Nephron progenitor cell (in vitro differentiated cells): ENCODE results near the gene STS.
"Not testable (repeated sequence)": the region's sequence is repeated elsewhere in the genome, so short reads cannot be mapped to it uniquely, and the experiment has no call there.

Source experiments
- DNase-seq: peaks from one replicate; pipeline ENCODE4 v3.0.0; 2021
- H3K27ac Mint-ChIP-seq: 2 replicates; pipeline ENCODE4 v1.8.0; 2021; ENCODE audit warnings: mild to moderate bottlenecking, moderate library complexity, mixed read lengths
- H3K27me3 Mint-ChIP-seq: 2 replicates; pipeline ENCODE4 v1.8.0; 2021; ENCODE audit warnings: mild to moderate bottlenecking, low read depth, mixed read lengths; ENCODE audit not compliant: poor library complexity
- H3K36me3 Mint-ChIP-seq: 2 replicates; pipeline ENCODE4 v1.8.0; 2021; ENCODE audit warnings: low read depth, mixed read lengths
- H3K4me1 Mint-ChIP-seq: 2 replicates; pipeline ENCODE4 v1.8.0; 2021; ENCODE audit warnings: mixed read lengths
- H3K4me3 Mint-ChIP-seq: 2 replicates; pipeline ENCODE4 v1.8.0; 2021; ENCODE audit warnings: mild to moderate bottlenecking, moderate library complexity, mixed read lengths
- H3K9me3 Mint-ChIP-seq: 2 replicates; pipeline ENCODE4 v1.8.0; 2021; ENCODE audit warnings: mild to moderate bottlenecking, moderate library complexity, mixed read lengths
- CTCF ChIP-seq: fragments of 200-600 bp; sonication (generic); IDR thresholded peaks from 2 replicates; pipeline ENCODE4 v1.5.0; 2021; ENCODE audit warnings: antibody characterized with exemption

Gene STS

GRCh38 chrX:7168371-7168770, 20.9 kb downstream of the STS start:
- Mint-ChIP-seq H3K4me3 (no peak overlapping the region), H3K27me3 (no peaks in the 10 kb centered on the region), H3K36me3 (peaks cover 9% of the 10 kb centered on the region), H3K4me1 (peaks cover 2% of the 10 kb centered on the region), H3K27ac (no peak overlapping the region), H3K9me3 (peaks cover 23% of the 10 kb centered on the region)
- no peak for DNase-seq
- no peak for TF ChIP-seq CTCF

GRCh38 chrX:7169627-7170026, 22.1 kb downstream of the STS start:
- H3K27me3 Mint-ChIP-seq, result no peaks in the 10 kb centered on the region
- no peak for TF ChIP-seq CTCF
- no peaks in the 10 kb centered on the region for H3K4me1 Mint-ChIP-seq
- peaks cover 23% of the 10 kb centered on the region for H3K9me3 Mint-ChIP-seq
- no peak overlapping the region for H3K4me3 Mint-ChIP-seq
- H3K27ac Mint-ChIP-seq, result no peak overlapping the region
- H3K36me3 Mint-ChIP-seq, result peaks cover 9% of the 10 kb centered on the region
- no peak for DNase-seq

GRCh38 chrX:7170898-7171297, 23.4 kb downstream of the STS start:
- Mint-ChIP-seq H3K9me3 (peaks cover 23% of the 10 kb centered on the region), H3K4me3 (no peak overlapping the region), H3K4me1 (no peaks in the 10 kb centered on the region), H3K36me3 (peaks cover 9% of the 10 kb centered on the region), H3K27me3 (no peaks in the 10 kb centered on the region), H3K27ac (no peak overlapping the region)
- peak; percentile 13 for DNase-seq
- peak; percentile 39 for TF ChIP-seq CTCF

GRCh38 chrX:7178859-7179258, 31.3 kb downstream of the STS start:
- H3K36me3 Mint-ChIP-seq, H3K27me3 Mint-ChIP-seq, H3K9me3 Mint-ChIP-seq, H3K4me1 Mint-ChIP-seq, H3K4me3 Mint-ChIP-seq, DNase-seq, H3K27ac Mint-ChIP-seq: not testable (repeated sequence)

- Mint-ChIP-seq H3K4me3 (no peak overlapping the region), H3K9me3 (no peaks in the 10 kb centered on the region), H3K4me1 (no peaks in the 10 kb centered on the region), H3K36me3 (no peaks in the 10 kb centered on the region), H3K27ac (no peak overlapping the region), H3K27me3 (no peaks in the 10 kb centered on the region)
- DNase-seq, result no peak
- no peak for TF ChIP-seq CTCF
Measured at GRCh38 chrX:7179446-7179845, 31.9 kb downstream of the STS start.

GRCh38 chrX:7184816-7185215, 37.3 kb downstream of the STS start:
- Mint-ChIP-seq H3K36me3 (peaks cover 4% of the 10 kb centered on the region), H3K27me3 (no peaks in the 10 kb centered on the region), H3K27ac (no peak overlapping the region), H3K4me1 (no peaks in the 10 kb centered on the region), H3K4me3 (no peak overlapping the region), H3K9me3 (peaks cover 4% of the 10 kb centered on the region)
- DNase-seq, result no peak
- no peak for TF ChIP-seq CTCF
